RWPE2 (cell line): ENCODE measurements around the gene ADCY2.

ENCODE experiments used
- ATAC-seq: fragments of 200-7000 bp; cut with Tn5 transposase; 3 replicates; pipeline ENCODE4 v1.9.1; 2021; ENCODE audit warnings: low read depth
- DNase-seq: peaks from one replicate; pipeline ENCODE4 v3.0.0-alpha.2; 2020; ENCODE audit warnings: low spot score
- H3K27ac ChIP-seq: fragments of 450-650 bp; 2 replicates; pipeline ENCODE4 v1.5.1; 2017; ENCODE audit warnings: mild to moderate bottlenecking; ENCODE audit not compliant: poor library complexity, severe bottlenecking
- H3K27me3 ChIP-seq: fragments of 250-450 bp; sonication (Bioruptor Pico); 2 replicates; pipeline ENCODE4 v1.5.1; 2021; ENCODE audit warnings: mild to moderate bottlenecking, moderate library complexity; ENCODE audit not compliant: insufficient read depth, poor library complexity, severe bottlenecking
- H3K36me3 ChIP-seq: fragments of 250-450 bp; sonication (Bioruptor Pico); 2 replicates; pipeline ENCODE4 v1.5.1; 2020; ENCODE audit warnings: low read depth, mild to moderate bottlenecking, moderate library complexity
- H3K4me1 ChIP-seq: fragments of 250-450 bp; sonication (Bioruptor Pico); 2 replicates; pipeline ENCODE4 v1.5.1; 2021; ENCODE audit warnings: mild to moderate bottlenecking, moderate library complexity; ENCODE audit not compliant: insufficient read depth, poor library complexity, severe bottlenecking
- H3K4me3 ChIP-seq: fragments of 250-450 bp; sonication (Bioruptor Pico); 2 replicates; pipeline ENCODE4 v1.5.1; 2021; ENCODE audit warnings: mild to moderate bottlenecking, moderate library complexity; ENCODE audit not compliant: severe bottlenecking
- H3K9me3 ChIP-seq: fragments of 250-450 bp; sonication (Bioruptor Pico); 2 replicates; pipeline ENCODE4 v1.5.1; 2021; ENCODE audit warnings: mild to moderate bottlenecking, moderate library complexity; ENCODE audit not compliant: severe bottlenecking
- TF ChIP-seq, protein P1 (sequence below): fragments of 450-650 bp; IDR thresholded peaks from one replicate; pipeline ENCODE4 v1.5.1; 2017; ENCODE audit warnings: mild to moderate bottlenecking, moderate library complexity; ENCODE audit not compliant: poor library complexity, severe bottlenecking

The ADCY2 gene

DNA sequence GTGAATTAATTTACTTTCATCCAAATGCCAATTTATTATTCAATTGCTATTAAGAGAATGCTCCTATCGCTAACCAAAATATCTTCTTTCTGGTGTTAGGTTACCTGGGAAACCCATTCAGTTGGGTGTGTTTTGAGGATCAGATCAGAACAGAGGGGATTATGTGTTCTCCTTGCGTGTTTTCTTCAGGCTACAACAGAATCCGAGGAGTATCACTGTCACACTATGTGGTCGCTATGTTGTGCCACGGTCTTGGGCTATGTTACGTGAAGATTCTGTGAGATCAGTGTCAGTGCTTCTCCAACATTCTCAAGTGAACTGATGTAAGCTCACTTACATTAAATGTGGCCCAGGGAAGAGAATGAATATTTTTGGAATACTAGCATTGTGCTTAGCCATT lies 39.0 kb downstream of the ADCY2 start:
- Histone ChIP-seq H3K4me1 (no peaks in the 10 kb centered on the region), H3K27ac (no peak overlapping the region), H3K36me3 (no peaks in the 10 kb centered on the region), H3K27me3 (no peaks in the 10 kb centered on the region), H3K4me3 (no peak overlapping the region), H3K9me3 (peaks cover 2% of the 10 kb centered on the region)
- TF ChIP-seq, protein P1, sequence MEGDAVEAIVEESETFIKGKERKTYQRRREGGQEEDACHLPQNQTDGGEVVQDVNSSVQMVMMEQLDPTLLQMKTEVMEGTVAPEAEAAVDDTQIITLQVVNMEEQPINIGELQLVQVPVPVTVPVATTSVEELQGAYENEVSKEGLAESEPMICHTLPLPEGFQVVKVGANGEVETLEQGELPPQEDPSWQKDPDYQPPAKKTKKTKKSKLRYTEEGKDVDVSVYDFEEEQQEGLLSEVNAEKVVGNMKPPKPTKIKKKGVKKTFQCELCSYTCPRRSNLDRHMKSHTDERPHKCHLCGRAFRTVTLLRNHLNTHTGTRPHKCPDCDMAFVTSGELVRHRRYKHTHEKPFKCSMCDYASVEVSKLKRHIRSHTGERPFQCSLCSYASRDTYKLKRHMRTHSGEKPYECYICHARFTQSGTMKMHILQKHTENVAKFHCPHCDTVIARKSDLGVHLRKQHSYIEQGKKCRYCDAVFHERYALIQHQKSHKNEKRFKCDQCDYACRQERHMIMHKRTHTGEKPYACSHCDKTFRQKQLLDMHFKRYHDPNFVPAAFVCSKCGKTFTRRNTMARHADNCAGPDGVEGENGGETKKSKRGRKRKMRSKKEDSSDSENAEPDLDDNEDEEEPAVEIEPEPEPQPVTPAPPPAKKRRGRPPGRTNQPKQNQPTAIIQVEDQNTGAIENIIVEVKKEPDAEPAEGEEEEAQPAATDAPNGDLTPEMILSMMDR: no peak
- ATAC-seq (no peak), DNase-seq (no peak)

DNA sequence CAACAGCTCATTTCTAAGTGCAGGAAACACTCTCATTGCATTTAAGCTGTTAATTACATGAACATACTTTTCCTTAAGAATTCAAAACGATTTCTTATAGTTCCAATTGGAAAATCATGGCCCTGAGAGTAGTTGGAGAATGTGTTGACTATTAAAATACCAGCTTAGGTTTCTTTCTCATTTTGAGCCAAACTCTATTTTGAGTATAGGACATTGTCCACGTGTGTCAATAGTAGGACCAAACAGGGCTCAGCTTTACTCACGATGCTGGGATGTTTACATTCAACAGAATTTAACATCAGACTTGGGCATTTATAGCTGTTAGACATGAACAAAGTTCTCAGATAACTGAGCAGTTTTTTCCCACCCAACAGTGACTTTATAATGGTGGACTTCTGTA lies 39.6 kb downstream of the ADCY2 start:
- no peaks in the 10 kb centered on the region for H3K36me3 ChIP-seq
- H3K27me3 ChIP-seq: no peaks in the 10 kb centered on the region
- ATAC-seq: no peak
- no peak for DNase-seq
- no peaks in the 10 kb centered on the region for H3K4me1 ChIP-seq
- no peak overlapping the region for H3K27ac ChIP-seq
- H3K9me3 ChIP-seq: peaks cover 2% of the 10 kb centered on the region
- no peak overlapping the region for H3K4me3 ChIP-seq
- TF ChIP-seq, protein P1: no peak

DNA sequence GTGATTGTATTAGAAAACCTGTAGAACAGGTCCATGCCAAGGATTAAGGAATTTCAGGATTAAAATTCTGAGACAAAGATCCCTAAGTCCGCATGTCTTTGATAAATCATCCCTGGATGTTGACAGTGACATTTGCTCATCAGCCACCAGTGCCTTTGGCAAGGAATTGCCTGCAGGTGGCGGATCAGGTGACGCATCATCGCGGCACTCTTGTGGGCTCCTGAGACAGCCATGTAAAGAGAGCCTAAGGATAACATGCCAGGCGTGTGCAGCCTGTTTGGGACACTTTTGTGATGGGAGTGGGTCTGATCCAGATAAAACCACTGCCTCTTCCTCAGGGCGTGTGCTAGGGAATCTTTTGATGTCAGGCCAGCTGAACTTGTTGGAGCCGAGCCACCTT lies 40.6 kb downstream of the ADCY2 start:
- DNase-seq (no peak), ATAC-seq (no peak)
- Histone ChIP-seq H3K27ac (no peak overlapping the region), H3K36me3 (no peaks in the 10 kb centered on the region), H3K4me3 (no peak overlapping the region), H3K9me3 (peaks cover 2% of the 10 kb centered on the region), H3K27me3 (no peaks in the 10 kb centered on the region), H3K4me1 (no peaks in the 10 kb centered on the region)
- TF ChIP-seq, protein P1: no peak

- TF ChIP-seq, protein P1: no peak
- ATAC-seq: no peak
- Histone ChIP-seq H3K36me3 (no peaks in the 10 kb centered on the region), H3K9me3 (peaks cover 2% of the 10 kb centered on the region), H3K27me3 (no peaks in the 10 kb centered on the region), H3K4me1 (no peaks in the 10 kb centered on the region), H3K4me3 (no peak overlapping the region), H3K27ac (no peak overlapping the region)
- DNase-seq: no peak
These were observed 41.9 kb downstream of the ADCY2 start for GRCh38 chr5:7437836-7438235.

DNA sequence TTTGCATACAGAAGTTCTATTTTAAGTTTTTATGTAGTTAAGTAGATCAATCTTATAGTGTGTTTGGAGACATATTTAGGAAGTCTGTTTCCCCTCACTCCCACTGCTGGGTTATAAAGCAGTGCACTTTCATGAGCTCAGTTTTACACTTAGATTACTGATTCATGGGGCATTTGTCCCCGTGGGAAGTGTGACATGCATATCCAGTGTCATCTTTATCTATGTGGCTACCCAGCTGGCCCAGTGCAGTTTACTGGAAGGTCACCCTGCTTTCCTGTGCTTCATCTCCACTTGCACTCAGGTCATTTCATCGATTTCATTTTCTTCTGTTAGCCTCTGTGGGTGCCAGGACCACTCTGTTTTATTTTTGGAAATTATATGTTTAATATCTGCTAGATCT lies 49.1 kb downstream of the ADCY2 start:
- no peak overlapping the region for H3K4me3 ChIP-seq
- H3K27me3 ChIP-seq: peaks cover 4% of the 10 kb centered on the region
- no peak for ATAC-seq
- TF ChIP-seq, protein P1: no peak
- DNase-seq: no peak
- H3K9me3 ChIP-seq: no peaks in the 10 kb centered on the region
- H3K36me3 ChIP-seq: no peaks in the 10 kb centered on the region
- H3K27ac ChIP-seq: no peak overlapping the region
- H3K4me1 ChIP-seq: no peaks in the 10 kb centered on the region
